ENCODE results near the gene DMRTC1B. TPM values are rescaled to one million over a fixed set of nuclear protein-coding genes. Genes with fewer than 3 reads are reported as not detected.
"Not testable (repeated sequence)": the region's sequence is repeated elsewhere in the genome, so short reads cannot be mapped to it uniquely, and the experiment has no call there.

DMRTC1B gene, protein sequence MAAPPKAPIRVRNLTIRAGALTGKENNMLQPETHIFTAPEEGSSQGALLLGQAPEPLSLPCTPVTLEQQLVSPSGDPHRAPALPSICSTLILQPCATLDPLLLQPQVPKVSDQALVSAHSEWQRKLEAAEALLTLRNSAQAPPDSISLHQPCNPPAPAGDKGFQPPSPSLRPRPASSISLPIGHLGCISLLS
- polyA plus RNA-seq = under 1 TPM in 2 of 3 donors, not detected in 1; 0.07 to 0.94 TPM

DNA sequence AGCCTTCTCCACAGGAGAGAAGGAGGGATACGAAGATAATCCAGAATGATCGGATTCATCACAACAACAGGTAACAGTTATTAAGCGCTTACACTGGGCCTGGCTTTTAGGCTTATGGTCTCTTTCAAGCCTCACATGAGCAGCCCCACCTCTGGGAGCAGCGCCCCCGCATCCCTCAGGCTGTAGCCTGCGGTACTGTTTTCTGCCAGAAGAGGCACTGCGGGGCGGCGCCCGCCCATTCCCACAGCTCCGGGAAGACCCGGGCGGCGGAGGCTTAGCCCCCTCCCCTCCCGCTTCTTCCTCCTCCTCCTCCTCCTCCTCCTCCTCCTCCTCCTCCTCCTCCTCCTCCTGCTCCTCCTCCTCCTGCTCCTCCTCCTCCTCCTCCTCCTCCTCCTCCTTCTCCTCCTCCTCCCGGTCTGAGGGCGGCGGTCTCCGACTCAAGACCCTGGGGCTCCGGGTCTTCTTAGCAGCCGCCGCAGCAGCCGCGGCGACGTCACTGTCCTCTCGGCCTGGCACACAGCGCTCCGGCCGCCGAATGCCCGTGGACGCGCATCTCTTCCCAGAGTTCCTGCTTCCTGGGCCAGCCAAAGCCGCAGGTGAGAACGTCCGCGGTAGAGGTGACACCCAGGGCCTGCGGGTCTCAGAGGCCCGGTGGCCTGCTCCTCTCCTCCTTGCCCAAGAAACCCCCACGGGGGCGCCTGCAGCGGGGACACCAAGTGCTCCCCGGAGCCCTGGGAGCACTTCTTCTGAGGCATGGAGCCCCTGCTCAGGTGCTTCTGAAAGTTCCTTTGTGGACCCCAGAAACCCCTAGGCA lies at the start of gene DMRTC1B:
TSS of gene DMRTC1B (plus strand) at position 238 of the 814 bp plus-strand sequence. CDS start 68,246 bp downstream, outside the sequence.
- H3K27ac ChIP-seq (ENCODE audit: low read depth, low read length) = not testable (repeated sequence)
- WGBS, 3 donors = no CpG with 5 or more reads among the region's 44 CpGs

DNA sequence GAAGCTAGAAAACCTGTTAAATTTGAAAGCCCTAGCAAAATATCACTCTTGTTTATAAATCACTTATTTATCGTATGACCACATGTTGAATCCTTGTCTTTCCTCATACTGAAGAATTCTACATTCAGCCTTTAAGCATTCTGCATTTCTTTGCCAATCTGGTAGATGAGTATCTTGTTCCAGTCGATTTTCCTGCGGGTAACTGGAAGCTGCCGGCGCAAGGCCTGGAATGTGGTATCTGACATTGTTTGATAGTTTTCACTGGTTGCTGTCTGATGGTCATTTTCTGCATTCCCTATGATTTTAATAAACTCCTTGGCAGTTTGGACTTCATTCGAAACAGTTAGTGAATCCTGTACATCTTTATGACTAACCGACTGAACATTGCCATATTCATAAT lies 48.8 kb upstream of the DMRTC1B start:
- H3K27ac ChIP-seq (ENCODE audit: low read depth, low read length) = no peak overlapping the region
- 84 to 87% (median 86%) methylated on average over 7 of the region's 7 CpGs for WGBS, 3 donors

DNA sequence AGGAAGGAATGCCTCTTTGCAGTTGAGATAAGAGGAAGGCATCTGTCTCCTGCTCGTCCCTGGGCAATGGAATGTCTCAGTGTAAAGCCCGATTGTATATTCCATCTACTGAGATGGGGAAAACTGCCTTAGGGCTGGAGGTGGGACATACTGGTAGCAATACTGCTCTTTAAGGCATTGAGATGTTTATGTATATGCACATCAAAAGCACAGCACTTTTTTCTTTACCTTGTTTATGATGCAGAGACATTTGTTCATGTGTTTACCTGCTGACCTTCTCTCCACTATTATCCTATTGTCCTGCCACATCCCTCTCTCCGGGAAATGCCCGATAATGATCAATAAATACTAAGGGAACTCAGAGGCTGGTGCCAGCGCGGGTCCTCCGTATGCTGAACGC lies 43.1 kb upstream of the DMRTC1B start:
- H3K27ac ChIP-seq (ENCODE audit: low read depth, low read length) = not testable (repeated sequence)
- WGBS, 3 donors = 39 to 63% (median 63%) methylated on average over 8 of the region's 8 CpGs

DNA sequence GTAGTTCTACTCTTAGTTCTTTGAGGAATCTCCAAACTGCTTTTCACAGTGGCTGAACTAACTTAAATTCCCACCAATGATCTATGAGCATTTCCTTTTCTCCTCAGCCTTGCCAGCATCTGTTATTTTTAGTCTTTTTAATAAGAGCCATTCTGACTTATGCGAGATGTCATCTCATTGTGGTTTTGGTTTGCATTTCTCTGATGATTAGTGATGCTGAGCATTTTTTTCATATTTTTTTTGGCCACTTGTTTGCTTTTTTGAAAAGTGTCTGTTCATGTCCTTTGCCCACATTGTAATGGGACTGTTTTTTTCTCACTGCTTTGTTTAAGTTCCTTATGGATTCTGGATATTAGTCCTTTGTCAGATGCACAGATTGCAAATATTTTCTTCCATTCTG lies 41.1 kb upstream of the DMRTC1B start:
- no peak overlapping the region for H3K27ac ChIP-seq (ENCODE audit: low read depth, low read length)
- 56 to 100% (median 77%) methylated on average over 1 of the region's 1 CpG for WGBS, 3 donors

DNA sequence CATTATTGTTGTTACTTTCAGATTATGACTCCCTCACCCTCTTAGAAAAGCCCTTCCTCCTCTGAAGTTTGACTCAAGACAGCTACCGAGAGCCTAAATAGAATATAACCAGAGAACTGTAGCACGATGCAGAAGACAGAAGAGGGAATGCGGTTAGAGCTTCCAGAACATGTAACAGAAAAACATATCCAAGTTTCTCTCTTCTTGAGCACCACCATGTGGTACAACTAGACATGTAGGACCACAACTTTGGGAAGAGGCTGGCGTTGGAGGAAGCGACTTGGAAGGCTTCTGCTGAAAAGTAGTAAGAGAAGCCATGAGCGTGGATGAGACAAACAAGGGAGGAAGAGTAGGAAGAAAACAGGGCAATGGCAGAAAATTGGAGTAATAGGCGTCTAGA lies 31.1 kb upstream of the DMRTC1B start:
- WGBS, 3 donors = no CpG with 5 or more reads among the region's 7 CpGs
- H3K27ac ChIP-seq (ENCODE audit: low read depth, low read length) = not testable (repeated sequence)

DNA sequence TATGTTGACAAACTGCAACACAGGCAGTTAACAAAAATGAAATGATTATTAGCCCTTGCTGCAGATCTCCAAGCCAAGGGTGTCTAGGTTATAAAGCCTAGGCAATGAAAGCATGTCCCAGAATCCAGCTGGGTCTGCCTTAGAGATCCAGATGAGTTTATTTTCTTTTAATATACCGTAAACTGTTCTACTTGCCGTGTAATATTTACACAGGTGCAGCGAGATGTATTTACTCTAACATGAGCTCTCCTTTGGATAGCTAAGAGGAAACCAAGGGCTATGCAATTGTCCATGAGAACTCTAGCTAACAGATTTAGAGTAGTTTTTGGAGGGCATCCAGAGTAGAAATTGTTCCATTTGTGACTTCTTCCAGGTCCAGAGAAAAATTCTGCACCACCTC lies 28.1 kb upstream of the DMRTC1B start:
- no CpG with 5 or more reads among the region's 3 CpGs for WGBS, 3 donors
- not testable (repeated sequence) for H3K27ac ChIP-seq (ENCODE audit: low read depth, low read length)

DNA sequence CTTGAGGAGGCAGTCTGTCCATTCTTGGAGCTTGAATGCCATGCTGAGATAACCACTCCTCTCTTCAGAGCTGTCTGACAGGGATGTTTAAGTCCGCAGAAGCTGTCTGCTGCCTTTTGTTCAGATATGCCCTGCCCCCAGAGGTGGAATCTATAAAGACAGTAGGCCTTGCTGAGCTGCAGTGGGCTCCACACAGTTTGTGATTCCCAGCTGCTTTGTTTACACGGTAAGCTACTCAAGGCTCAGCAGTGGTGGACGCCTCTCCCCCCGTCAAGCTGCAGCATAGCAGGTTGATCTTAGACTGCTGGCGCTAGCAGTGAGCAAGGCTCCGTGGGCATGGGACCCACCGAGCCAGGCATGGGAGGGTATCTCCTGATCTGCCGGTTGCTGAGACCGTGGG lies 16.2 kb upstream of the DMRTC1B start:
- not testable (repeated sequence) for H3K27ac ChIP-seq (ENCODE audit: low read depth, low read length)
- no CpG with 5 or more reads among the region's 9 CpGs for WGBS, 3 donors

DNA sequence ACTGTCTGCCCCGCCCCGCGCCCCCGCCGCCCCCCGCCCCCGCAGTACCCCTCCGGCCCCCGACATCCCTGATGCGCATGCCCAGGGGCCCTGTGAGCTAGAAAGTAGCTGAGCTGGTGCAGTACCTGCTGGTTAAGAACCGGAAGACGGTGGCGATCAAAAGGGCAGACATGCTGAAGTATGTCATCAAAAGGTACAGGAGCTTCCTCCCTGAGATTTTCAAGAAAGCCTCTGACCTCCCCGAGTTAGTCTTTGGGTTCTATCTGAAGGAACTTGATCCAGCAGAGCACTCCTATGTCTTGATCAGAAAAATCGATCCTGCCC lies 739 bp downstream of the DMRTC1B start:
- WGBS, 3 donors = no CpG with 5 or more reads among the region's 15 CpGs
- not testable (repeated sequence) for H3K27ac ChIP-seq (ENCODE audit: low read depth, low read length)

DNA sequence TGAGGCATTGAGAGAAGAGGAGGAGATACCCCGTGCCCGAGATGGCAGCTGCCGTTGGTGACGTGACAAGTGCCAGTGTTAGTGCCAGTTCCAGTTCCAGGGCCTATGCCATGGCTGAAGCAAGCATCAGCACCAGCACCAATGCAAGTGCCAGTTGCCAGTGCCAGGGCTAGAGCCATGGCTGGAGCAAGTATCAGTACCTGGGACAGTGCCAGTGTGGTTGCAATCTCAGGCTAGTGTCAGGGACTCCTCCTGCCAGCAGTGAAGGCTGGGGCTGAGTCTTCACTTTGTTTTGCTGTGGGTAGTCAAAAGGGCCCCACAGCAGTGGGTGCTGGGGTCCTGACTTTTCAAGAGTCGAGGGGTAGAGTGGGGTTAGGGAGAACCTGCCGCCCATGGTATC lies 1.5 kb downstream of the DMRTC1B start:
- WGBS, 3 donors = no CpG with 5 or more reads among the region's 6 CpGs
- not testable (repeated sequence) for H3K27ac ChIP-seq (ENCODE audit: low read depth, low read length)

DNA sequence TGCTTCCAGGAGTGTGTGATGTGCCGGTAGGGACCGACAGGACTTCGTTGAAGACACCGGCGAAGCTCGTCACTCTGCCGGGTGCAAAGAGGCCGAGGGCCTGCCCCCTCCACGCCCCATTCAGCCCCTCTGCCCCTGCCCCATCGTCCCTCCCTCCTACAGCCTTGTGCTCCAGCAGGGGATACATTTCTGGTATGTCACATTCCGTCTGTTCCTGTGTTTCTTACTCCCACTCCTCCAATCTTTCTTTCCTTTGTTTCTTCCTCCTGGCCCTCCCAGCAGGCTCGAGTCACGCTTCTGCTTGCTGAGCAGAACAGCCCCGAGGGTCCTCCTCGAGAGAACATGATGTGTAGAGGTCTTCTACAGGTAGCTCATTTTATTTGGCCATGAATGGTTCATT lies 5.9 kb downstream of the DMRTC1B start, which contains the start of gene FAM236B:
TSS of gene FAM236B (minus strand) at position 101 of the 400 bp plus-strand sequence. CDS start at position 1, 100 bp downstream.
- WGBS, 3 donors = no CpG with 5 or more reads among the region's 15 CpGs
- not testable (repeated sequence) for H3K27ac ChIP-seq (ENCODE audit: low read depth, low read length)

DNA sequence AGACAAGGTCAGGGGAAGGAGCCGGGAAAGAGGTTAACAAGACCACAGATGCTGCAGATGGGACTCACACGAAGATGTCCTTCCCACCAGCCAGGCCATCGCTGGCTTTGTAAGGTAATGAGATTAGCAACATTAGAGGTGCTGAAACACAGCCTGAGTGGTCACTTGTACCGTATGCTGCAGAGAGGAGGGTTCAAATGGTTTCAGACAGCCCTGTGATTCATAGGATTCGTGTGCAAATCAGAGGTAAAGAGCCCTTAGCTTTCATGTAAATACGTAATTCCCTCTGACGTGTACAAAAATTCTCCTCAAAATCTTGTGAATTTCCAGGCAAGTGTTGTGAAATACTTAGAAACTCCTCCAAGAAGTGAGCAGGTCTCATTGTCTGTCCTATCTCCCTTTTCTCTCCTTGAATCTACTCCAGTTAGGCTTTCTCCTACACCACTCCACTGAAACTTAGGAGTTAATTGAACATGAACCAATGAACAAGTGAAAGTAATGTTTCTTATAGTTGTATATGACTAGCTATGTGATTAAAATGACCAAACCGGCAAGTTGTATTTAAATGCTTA lies 6.8 kb downstream of the DMRTC1B start:
- H3K27ac ChIP-seq (ENCODE audit: low read depth, low read length) = not testable (repeated sequence)
- WGBS, 3 donors = no CpG with 5 or more reads among the region's 8 CpGs

DNA sequence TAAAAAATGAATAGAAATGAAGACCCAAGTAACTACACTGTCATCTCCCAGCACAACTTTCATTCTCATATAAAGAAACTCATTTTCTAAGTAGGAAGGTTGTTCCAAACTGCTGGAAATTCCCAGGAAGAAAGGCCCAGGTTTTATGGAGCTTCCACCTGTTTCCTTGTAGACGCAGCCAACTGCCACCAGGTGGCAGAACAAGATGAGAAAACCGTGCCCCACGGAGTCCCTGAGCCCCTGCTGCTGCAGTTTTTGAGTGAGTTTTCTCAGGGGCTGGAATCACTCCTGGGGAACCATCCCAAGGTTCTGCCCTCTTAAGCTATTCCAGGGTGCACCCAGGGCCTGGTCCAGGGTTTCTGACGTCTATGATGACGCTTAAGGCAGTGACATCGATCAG lies 7.3 kb downstream of the DMRTC1B start:
- H3K27ac ChIP-seq (ENCODE audit: low read depth, low read length) = not testable (repeated sequence)
- WGBS, 3 donors = no CpG with 5 or more reads among the region's 6 CpGs

DNA sequence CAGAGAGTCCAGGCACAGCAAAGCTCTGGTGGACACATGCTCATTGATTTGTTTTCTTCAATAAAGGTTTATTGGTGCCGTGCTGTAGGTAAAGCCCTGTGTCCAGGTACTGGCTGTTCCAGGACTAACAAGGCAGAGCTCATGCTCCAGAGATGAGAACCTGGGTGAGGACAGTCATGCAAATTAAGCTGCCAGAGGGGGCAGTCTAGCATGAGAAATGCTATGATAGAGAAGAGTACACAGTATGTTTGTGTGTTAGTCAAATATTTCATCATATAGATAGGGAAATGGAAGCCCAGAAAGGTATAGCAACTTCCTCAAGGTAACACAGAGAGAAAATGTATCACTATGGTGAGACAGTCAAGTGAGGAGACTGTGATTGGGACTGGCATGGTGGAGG lies 11.5 kb downstream of the DMRTC1B start:
- not testable (repeated sequence) for H3K27ac ChIP-seq (ENCODE audit: low read depth, low read length)
- no CpG with 5 or more reads among the region's 1 CpG for WGBS, 3 donors

- WGBS, 3 donors = 100% methylated on average over 1 of the region's 3 CpGs; no CpG with 5 or more reads in 1 of the 3 donors
- not testable (repeated sequence) for H3K27ac ChIP-seq (ENCODE audit: low read depth, low read length)
Measured at GRCh38 chrX:72790390-72790789, 13.7 kb downstream of the DMRTC1B start.

DNA sequence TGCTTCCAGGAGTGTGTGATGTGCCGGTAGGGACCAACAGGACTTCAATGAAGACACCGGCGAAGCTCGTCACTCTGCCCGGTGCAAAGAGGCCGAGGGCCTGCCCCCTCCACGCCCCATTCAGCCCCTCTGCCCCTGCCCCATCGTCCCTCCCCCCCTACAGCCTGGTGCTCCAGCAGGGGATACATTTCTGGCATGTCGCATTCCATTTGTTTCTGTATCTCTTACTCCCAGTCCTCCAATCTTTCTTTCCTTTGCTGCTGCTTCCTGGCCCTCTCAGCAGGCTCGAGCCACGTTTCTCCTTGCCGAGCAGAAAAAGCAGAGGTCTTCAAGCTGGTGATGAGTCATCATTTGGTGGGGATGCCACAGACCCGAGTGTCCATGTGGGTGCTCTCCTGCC lies 31.4 kb downstream of the DMRTC1B start, which contains the start of gene FAM236D:
TSS of gene FAM236D (minus strand) at position 101 of the 400 bp plus-strand sequence. CDS start at position 1, 100 bp downstream.
- H3K27ac ChIP-seq (ENCODE audit: low read depth, low read length) = not testable (repeated sequence)
- WGBS, 3 donors = no CpG with 5 or more reads among the region's 13 CpGs

- H3K27ac ChIP-seq (ENCODE audit: low read depth, low read length) = not testable (repeated sequence)
- no CpG with 5 or more reads among the region's 13 CpGs for WGBS, 3 donors
Measured at GRCh38 chrX:72830701-72831100, 54.0 kb downstream of the DMRTC1B start.

- WGBS, 3 donors = no CpG with 5 or more reads among the region's 2 CpGs
- not testable (repeated sequence) for H3K27ac ChIP-seq (ENCODE audit: low read depth, low read length)
Measured at GRCh38 chrX:72837532-72837931, 60.8 kb downstream of the DMRTC1B start.

- no CpG with 5 or more reads among the region's 2 CpGs for WGBS, 3 donors
- H3K27ac ChIP-seq (ENCODE audit: low read depth, low read length) = not testable (repeated sequence)
Measured at GRCh38 chrX:72882898-72883297, 106.2 kb downstream of the DMRTC1B start.

DNA sequence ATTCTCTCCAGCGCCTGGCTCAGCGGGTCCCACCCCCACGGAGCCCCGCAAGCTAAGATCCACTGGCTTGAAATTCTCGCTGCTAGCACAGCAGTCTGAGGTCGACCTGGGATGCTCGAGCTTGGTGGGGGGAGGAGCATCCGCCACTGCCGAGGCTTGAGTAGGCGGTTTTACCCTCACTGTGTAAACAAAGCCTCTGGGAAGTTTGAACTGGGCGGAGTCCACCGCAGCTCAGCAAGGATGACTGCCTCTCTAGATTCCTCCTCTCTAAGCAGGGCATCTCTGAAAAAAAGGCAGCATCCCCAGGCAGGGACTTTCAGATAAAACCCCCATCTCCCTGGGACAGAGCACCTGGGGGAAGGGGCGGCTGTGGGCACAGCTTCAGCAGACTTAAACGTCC lies 113.0 kb downstream of the DMRTC1B start:
- H3K27ac ChIP-seq (ENCODE audit: low read depth, low read length) = not testable (repeated sequence)
- no CpG with 5 or more reads among the region's 14 CpGs for WGBS, 3 donors

Measured in adipose tissue (tissue), 3 donors.